Chondrocyte (in vitro differentiated cells): ENCODE data around the gene LTB. TPM values are rescaled to one million over a fixed set of nuclear protein-coding genes. Genes with fewer than 3 reads are reported as not detected.

Source experiments
- DNase-seq: peaks from one replicate; pipeline ENCODE4 v3.0.0; 2021; ENCODE audit warnings: mixed read lengths, low spot score
- H3K27ac Mint-ChIP-seq: one replicate; pipeline ENCODE4 v1.8.0; 2021; ENCODE audit warnings: mild to moderate bottlenecking, moderate library complexity, mixed read lengths; ENCODE audit not compliant: unreplicated experiment
- H3K27me3 Mint-ChIP-seq: 2 replicates; pipeline ENCODE4 v1.8.0; 2021; ENCODE audit warnings: low read depth, mixed read lengths
- H3K36me3 Mint-ChIP-seq: 2 replicates; pipeline ENCODE4 v1.8.0; 2021; ENCODE audit warnings: low read depth, mixed read lengths
- H3K4me1 Mint-ChIP-seq: 2 replicates; pipeline ENCODE4 v1.8.0; 2021; ENCODE audit warnings: low read depth, mild to moderate bottlenecking, mixed read lengths
- H3K4me3 Mint-ChIP-seq: one replicate; pipeline ENCODE4 v1.8.0; 2021; ENCODE audit warnings: mild to moderate bottlenecking, moderate library complexity, mixed read lengths; ENCODE audit not compliant: unreplicated experiment
- H3K9me3 Mint-ChIP-seq: 2 replicates; pipeline ENCODE4 v1.8.0; 2021; ENCODE audit warnings: low read depth, mixed read lengths
- CTCF ChIP-seq: fragments of 200-600 bp; sonication (generic); IDR thresholded peaks from 2 replicates; pipeline ENCODE4 v1.5.0; 2021; ENCODE audit warnings: antibody characterized with exemption, mild to moderate bottlenecking, moderate library complexity
- total RNA-seq: library from RNA; stranded (reverse); gene quantifications from 3 replicates; pipeline ENCODE4 v1.2.1, GENCODE V29; 2021

The LTB gene
- total RNA-seq, 1 donor from 2014 or later = not detected

GRCh38 chr6:31535538-31536324 is 46.5 kb downstream of the LTB start:
- H3K36me3 Mint-ChIP-seq = peaks cover 65% of the 10 kb centered on the region
- no peak for TF ChIP-seq CTCF

GRCh38 chr6:31534521-31535040 is 47.6 kb downstream of the LTB start:
- no peak for DNase-seq
- H3K4me1 Mint-ChIP-seq = peaks cover 18% of the 10 kb centered on the region
- no peak overlapping the region for H3K27ac Mint-ChIP-seq
- H3K27me3 Mint-ChIP-seq = no peaks in the 10 kb centered on the region
- TF ChIP-seq CTCF = no peak
- no peak overlapping the region for H3K4me3 Mint-ChIP-seq
- H3K36me3 Mint-ChIP-seq = peaks cover 66% of the 10 kb centered on the region
- no peaks in the 10 kb centered on the region for H3K9me3 Mint-ChIP-seq

More at GRCh38 chr6:31535538-31536324, 46.5 kb downstream of the LTB start:
- Mint-ChIP-seq H3K4me1 (peaks cover 29% of the 10 kb centered on the region), H3K4me3 (no peak overlapping the region), H3K27ac (no peak overlapping the region), H3K27me3 (no peaks in the 10 kb centered on the region), H3K9me3 (no peaks in the 10 kb centered on the region)
- DNase-seq = no peak

- no peak overlapping the region for H3K4me3 Mint-ChIP-seq
- H3K9me3 Mint-ChIP-seq = no peaks in the 10 kb centered on the region
- peaks cover 61% of the 10 kb centered on the region for H3K36me3 Mint-ChIP-seq
- TF ChIP-seq CTCF = no peak
- no peak for DNase-seq
- no peaks in the 10 kb centered on the region for H3K27me3 Mint-ChIP-seq
- H3K27ac Mint-ChIP-seq = no peak overlapping the region
- peaks cover 12% of the 10 kb centered on the region for H3K4me1 Mint-ChIP-seq
Measured at GRCh38 chr6:31534011-31534410, 48.2 kb downstream of the LTB start.

GRCh38 chr6:31533455-31533841 is 48.8 kb downstream of the LTB start:
- DNase-seq = no peak
- TF ChIP-seq CTCF = no peak
- Mint-ChIP-seq H3K36me3 (peaks cover 55% of the 10 kb centered on the region), H3K27me3 (no peaks in the 10 kb centered on the region), H3K4me3 (no peak overlapping the region), H3K27ac (no peak overlapping the region), H3K9me3 (no peaks in the 10 kb centered on the region), H3K4me1 (peaks cover 6% of the 10 kb centered on the region)

GRCh38 chr6:31532644-31533454 is 49.4 kb downstream of the LTB start:
- Mint-ChIP-seq H3K4me3 (no peak overlapping the region), H3K36me3 (peaks cover 52% of the 10 kb centered on the region), H3K27ac (no peak overlapping the region), H3K9me3 (no peaks in the 10 kb centered on the region), H3K4me1 (peaks cover 3% of the 10 kb centered on the region), H3K27me3 (no peaks in the 10 kb centered on the region)
- no peak for TF ChIP-seq CTCF
- DNase-seq = no peak
